ENCODE measurements around the gene GOLGA1.
A peak's percentile ranks its signal among the peaks of the same experiment; 100 is the strongest.

The GOLGA1 gene

GRCh38 chr9:124882231-124882630, 58.7 kb downstream of the GOLGA1 start:
- ATAC-seq, result no peak

GRCh38 chr9:124881138-124881743, 59.6 kb downstream of the GOLGA1 start:
- no peak for ATAC-seq

GRCh38 chr9:124880501-124880900, 60.4 kb downstream of the GOLGA1 start:
- ATAC-seq, result no peak

GRCh38 chr9:124879226-124879625, 61.7 kb downstream of the GOLGA1 start:
- no peak for ATAC-seq

GRCh38 chr9:124878518-124878917, 62.4 kb downstream of the GOLGA1 start:
- ATAC-seq, result no peak

GRCh38 chr9:124878021-124878420, 62.9 kb downstream of the GOLGA1 start:
- ATAC-seq, result no peak

GRCh38 chr9:124877021-124877782, 63.7 kb downstream of the GOLGA1 start:
- no peak for ATAC-seq

GRCh38 chr9:124875501-124875900, 65.4 kb downstream of the GOLGA1 start:
- ATAC-seq, result no peak

GRCh38 chr9:124873664-124874063, 67.2 kb downstream of the GOLGA1 start:
- no peak for ATAC-seq

GRCh38 chr9:124871156-124871561, 69.7 kb downstream of the GOLGA1 start:
- no peak for ATAC-seq

- ATAC-seq, result no peak
Observed at GRCh38 chr9:124870723-124871122, 70.2 kb downstream of the GOLGA1 start.

GRCh38 chr9:124869986-124870560, 70.8 kb downstream of the GOLGA1 start:
- ATAC-seq, result peak; percentile 70 to 73

GRCh38 chr9:124869466-124869985, 71.4 kb downstream of the GOLGA1 start:
- peak; percentile 6 for ATAC-seq

- ATAC-seq, result peak; percentile 66 to 67
Observed at GRCh38 chr9:124868511-124869465, 72.1 kb downstream of the GOLGA1 start.

GRCh38 chr9:124863371-124863871, 77.5 kb downstream of the GOLGA1 start:
- no peak for ATAC-seq

- ATAC-seq, result peak; percentile 94 to 96
Observed at GRCh38 chr9:124861342-124862229, 79.3 kb downstream of the GOLGA1 start, which contains the start of the genes ARPC5L and RPL35. ARPC5L (plus strand) TSS chr9:124862130; CDS start chr9:124869291, 7,161 bp downstream. RPL35 (minus strand) TSS chr9:124861957; CDS start chr9:124861912, 45 bp downstream.

GRCh38 chr9:124860582-124861341, 80.1 kb downstream of the GOLGA1 start:
- ATAC-seq, result no peak

- ATAC-seq, result no peak
Observed at GRCh38 chr9:124859803-124860581, 80.9 kb downstream of the GOLGA1 start.

GRCh38 chr9:124858330-124859046, 82.4 kb downstream of the GOLGA1 start:
- no peak for ATAC-seq
